DMS153 treated with DMSO at 0.1 percent for 48 hours (cell line): ENCODE measurements around the gene TF.

ENCODE experiments used
- DNase-seq: peaks from one replicate; lab custom pipeline; 2025; ENCODE audit not compliant: unreplicated experiment; lab: John Stamatoyannopoulos, UW

Gene TF

GRCh38 chr3:133805384-133805701 lies 59.1 kb downstream of the TF start:
- no peak for DNase-seq

DNA sequence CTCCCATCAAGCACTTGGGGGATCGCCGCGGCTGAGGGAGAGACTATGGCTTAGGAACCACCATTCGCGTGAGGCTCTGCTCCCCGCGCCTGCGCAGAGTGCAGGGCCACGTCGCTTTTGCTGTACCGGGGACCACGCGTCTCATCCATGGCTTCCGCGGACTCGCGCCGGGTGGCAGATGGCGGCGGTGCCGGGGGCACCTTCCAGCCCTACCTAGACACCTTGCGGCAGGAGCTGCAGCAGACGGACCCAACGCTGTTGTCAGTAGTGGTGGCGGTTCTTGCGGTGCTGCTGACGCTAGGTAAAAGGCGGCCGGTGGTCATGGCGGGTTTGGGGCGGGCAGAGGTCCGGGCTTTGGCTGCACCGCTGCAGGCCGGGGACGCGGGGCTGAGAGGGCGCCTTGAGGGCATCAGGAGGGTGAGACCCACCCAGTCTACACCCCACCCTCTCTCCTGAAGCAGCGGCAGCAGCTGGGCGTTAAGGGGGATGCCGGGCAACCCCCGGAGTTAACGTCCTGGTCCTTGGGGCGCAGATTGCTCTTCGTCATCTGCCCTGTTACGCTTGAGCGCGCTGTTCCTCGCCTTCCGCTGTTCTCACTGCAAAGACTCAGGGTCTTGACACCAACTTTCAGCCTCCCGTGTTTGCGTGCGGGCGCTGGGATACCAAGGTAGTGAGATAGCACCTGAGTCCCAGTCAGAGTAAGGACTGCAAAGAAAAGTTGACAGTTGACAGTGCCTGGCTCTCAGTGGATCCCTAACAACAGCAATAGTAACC lies 59.7 kb downstream of the TF start, which contains the start of gene SRPRB:
Gene SRPRB (plus strand): TSS at position 114 of the 774 bp plus-strand sequence. CDS start 34 bp downstream, at position 148.
- DNase-seq, result peak; percentile 83

GRCh38 chr3:133812872-133813271 lies 66.7 kb downstream of the TF start:
- DNase-seq, result no peak

GRCh38 chr3:133815386-133815785 lies 69.2 kb downstream of the TF start:
- no peak for DNase-seq

DNA sequence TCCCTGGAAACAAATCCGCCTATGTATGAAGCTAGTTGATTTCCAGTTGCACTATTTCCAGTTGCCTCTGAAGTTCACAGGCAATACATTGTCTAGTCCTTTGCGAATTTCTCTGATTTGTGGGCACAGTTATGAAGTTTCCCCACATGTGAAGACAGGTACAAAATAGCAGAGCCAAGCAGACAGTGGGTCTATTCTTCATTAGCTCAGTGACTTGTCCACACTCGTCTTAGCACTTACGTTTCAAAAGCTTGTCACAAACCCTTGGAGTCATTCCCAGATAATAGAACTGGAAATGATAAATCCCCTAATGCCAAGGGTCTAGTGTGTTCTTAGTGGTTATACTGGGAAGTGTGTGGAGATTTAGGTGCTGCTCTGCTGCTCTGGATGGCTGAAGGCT lies 73.9 kb downstream of the TF start:
- no peak for DNase-seq

GRCh38 chr3:133820889-133821675 lies 74.9 kb downstream of the TF start:
- no peak for DNase-seq

GRCh38 chr3:133821767-133822638 lies 75.8 kb downstream of the TF start:
- no peak for DNase-seq

DNA sequence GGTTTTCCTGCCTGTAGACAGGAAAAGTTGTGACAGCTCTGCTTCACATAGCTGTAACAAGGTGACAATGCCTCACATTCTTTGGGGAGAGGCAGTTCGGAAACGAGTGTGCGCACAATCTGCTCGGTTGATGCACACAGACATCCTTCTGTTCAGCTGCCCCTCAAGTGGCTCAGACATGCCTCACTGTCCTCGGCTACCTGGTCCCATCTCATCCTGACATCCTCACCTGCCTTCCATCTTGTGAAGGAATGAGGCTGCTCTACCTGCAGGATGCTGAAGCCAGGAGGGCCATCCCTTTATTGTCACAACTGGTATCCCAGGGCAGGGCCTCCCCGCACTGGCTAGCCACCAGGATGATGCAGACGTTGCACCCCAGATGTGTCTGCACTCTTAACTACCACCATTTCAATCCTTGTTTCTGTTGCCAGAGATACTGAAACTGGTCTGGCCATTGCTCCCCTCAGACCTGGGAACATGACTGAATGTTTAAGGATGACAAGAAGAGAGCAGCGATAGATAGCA lies 78.8 kb downstream of the TF start:
- no peak for DNase-seq

- no peak for DNase-seq
These were observed 80.0 kb downstream of the TF start for GRCh38 chr3:133825969-133826727.

DNA sequence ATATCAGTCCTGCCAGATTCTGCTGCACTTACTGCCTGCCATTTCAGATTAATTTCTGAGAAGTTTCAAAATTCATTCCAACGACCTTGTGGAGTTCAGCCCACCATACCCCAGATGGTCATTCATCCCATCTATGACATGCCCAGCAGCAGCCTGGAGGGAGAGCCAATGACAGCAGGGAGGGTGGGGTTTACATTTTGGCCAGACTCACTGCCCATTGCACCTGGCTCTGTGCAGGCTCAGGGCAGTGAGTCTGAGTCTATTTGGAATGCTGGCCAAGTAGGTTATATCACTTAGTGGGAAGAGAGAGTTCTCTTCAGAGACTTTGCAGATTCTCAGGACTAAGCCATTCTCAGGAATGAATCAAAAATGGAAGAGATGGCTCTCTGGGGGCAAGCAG lies 80.9 kb downstream of the TF start:
- DNase-seq, result no peak

DNA sequence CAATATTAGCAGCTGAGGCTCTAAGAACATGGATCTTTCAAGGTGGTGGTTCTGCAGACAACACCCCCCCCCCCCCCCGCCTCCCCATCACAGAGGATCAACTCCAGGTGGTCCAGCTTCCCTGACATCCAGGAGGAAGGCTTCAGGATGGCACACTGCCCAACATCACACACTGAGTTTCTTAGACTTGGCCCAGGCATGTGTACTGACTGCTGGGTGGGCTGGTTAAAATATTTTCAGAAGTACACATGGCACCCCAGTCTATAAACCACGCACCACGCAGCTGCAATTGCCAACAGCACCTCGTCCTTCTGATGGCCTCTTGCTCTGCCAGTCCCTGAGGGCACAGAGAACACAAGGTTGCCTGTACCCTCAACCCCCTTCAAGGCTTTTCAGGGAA lies 81.5 kb downstream of the TF start:
- no peak for DNase-seq

- no peak for DNase-seq
These were observed 82.5 kb downstream of the TF start for GRCh38 chr3:133828576-133829309.

GRCh38 chr3:133829310-133829707 lies 83.1 kb downstream of the TF start:
- no peak for DNase-seq

DNA sequence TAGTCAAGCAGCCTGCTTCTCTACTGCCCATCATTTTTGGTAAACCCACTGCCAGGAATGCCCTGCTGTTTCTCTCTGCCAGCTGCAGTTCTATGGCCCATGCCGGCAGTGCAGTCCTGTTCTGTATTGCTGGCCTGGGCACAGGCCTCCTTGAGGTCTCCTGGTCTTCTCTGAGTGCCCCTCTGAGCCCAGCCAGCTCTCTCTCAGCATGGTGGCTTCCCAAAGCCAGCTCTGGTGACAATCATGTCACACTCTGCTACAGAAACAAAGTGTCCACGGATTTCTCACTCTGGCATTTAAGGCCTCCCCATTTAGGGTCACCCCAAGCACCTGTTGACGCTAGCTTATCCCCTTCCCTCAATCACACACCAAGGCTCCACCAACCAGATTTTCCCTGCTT lies 83.9 kb downstream of the TF start:
- no peak for DNase-seq

DNA sequence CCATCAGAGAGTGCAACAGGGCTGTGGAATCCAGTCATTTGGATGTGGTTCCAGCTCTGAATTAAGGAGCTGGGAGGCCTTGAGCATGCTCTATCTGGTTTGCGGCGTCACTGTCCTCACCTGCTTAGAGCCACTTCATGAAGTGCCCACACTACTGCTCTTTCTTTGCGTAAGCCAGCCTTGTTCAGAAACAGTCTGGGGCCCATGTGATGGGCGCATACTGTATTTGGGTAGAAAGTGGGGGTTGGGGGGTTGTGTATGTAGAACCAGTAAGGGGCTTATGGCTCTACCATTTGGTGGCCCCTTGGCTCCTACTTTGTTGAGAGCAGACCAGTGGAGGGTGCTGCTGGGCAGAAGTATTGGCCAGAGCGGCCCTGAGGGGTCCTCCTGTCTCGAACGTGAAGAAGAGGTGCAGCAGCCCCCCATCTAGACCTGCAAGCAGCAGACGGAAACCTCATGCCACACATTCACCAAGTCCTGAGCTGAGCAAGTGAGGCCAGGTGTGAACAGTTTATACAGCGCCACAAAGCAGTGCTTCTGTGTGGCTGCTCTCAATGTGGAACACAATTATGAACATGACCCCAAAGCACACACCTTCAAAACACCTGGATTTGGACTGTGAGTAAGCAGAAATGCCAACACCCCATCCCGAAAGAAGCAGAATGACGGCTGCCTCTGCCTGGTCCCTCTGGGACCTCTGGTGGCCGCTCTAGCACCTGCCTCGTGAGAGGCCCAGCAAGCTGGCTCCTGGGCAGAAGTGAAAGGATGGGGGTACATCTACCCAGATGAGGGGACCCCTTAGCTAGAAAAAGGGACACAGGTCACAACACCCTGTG lies 86.0 kb downstream of the TF start:
- no peak for DNase-seq

- DNase-seq, result no peak
These were observed 86.6 kb downstream of the TF start for GRCh38 chr3:133832802-133833144.

- no peak for DNase-seq
These were observed 87.1 kb downstream of the TF start for GRCh38 chr3:133833267-133833666.

DNA sequence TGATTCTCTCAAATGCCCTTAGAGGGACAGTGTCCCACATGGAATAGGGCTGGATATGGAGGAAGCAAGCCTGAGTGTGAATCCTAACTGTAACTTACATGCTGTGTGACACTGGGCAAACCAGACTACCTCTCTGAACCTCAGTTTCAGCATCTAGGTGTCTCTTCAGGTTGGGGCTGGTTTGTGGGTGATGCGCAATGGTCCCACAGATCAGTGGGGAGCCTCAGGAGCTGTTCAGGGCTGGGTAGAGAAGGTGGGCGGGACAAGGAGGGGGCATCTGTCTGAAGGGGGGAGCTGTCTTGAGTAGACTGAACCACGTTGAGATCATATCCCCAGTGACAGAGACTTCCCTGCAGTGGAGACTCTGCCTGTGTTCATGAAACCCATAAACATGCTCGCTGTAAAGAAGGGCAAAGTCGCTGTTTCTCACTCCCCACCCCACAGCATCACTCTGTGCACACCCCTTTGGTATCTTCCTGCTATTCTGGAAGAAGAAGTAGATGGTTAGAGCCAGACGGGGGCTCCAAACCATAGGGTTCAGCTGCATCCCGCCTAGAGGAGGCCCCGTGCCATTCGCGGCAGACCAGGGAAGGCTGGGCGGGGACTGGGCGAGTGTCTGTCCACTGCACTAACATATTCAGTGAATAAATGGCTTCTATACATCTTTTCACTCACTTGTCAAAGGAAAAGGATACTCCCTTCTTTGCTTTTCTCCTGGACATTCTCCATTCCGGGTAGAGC lies 87.9 kb downstream of the TF start:
- DNase-seq, result no peak
